GM21737 (cell line): ENCODE data around the gene TOX3.

ENCODE experiments used
- ATAC-seq: cut with Tn5 transposase; IDR thresholded peaks from one replicate; pipeline ENCODE4 v1.9.1; 2021; ENCODE audit warnings: mild to moderate bottlenecking, moderate library complexity; ENCODE audit not compliant: unreplicated experiment

TOX3 gene

DNA sequence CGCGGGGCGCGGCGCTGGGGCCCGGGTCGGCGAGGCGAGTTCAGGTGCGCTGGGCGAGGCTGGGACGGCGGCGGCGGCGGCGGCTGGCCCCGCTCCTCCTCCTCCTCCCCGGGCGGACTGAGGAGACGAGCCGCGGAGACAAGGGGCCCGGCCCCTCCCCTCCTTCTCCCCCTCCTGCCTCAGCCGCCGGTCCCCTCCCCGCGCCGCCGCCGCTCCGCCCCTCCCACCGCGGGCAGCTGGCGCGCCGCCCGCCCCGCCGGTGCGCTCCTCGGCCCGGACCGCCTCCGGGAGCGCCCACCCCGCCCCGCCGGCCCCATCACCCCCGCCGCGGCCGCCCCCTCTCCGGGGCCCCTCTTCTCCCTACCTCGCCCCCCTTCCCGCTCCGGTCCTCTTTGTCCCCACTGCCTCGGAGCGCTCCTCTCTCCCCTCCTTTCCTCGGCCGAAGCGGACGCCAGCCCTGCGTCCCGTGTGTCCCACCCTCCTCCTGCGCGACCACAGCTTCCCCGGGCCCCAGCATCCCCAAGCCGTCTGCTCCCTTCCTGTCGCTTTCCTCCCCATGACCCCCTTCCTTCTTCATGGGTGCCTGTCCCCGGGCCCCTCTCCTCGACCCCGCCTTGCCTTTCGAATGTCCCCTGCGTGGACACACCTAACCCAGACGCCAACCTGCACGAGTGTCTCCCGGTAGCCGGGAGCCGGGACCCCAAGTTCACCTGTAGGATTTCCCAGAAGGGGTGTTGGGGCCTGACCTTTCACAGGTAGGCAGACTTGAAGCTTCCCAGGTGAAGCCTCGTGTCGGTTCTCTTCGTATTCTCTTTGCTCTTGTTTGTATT, at the start of gene TOX3:
Gene TOX3 (minus strand): TSS at position 140 of the 830 bp plus-strand sequence. CDS start 420 bp downstream, outside the sequence.
- no peak for ATAC-seq

DNA sequence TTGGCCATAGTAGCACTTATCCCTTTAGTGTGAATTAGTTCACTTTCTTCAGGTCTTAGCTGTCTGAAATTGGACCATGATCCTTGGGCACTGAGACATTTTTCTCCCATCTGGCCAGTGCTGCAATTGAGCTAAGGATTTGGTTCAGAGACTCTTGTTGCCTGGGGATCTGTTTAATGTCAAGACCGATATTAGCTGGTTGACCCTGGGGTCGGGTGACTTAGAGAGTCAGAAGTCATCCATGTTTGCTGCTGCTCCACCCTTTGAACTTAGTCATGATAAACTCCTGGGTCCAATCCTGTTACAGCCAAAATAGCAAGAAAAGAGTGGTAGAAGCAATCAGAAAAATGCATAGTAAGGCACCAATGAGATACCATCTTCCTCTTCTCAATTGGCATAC, 45.8 kb upstream of the TOX3 start:
- no peak for ATAC-seq

DNA sequence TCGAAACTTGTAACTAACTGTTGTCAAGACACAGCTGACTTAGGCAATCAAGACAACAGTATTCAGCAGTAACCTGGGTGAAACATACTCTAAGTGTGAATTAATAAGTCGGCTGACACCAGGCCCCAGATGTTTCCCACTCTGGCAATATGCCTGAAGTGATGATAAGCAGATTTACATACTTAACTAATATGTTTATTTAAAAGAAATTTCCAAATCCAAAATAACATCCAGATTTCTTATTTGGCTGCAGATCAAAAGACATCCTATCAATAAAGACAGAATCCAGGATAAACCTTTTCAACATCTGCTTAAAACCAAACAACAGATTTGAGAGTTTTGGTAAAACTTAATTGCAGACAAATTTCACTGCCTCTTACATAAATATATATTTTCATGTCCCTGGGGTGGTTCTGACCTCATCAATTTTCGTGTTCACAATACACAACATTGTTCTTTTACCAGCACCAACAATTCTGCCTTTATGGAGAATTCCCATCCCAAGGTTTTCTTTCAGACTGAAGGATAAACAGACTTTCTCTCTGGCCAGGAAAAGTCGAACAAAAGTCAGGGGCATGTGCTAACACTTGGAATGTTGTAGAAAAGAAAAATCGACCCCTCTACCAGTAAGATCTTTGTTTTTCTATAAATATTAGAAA, 45.1 kb upstream of the TOX3 start:
- ATAC-seq: no peak

DNA sequence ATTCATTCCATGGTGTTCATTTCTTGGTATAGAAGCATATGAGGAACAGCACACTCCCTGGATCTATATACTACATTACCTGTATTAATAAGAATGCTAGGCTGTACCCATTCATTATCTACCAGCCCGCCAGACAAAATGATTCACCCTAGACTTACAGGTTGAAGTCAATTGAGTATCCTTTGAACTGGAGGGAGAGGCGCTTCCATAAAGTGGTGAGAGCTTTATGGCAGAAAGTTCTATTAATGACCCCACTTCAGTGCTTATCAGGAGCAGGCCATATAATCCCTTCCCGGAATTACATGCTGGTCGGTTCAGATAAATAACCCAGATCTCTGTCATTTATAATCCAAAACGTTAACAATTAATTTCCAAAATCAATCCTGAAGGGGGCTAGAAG, 44.5 kb upstream of the TOX3 start:
- no peak for ATAC-seq

DNA sequence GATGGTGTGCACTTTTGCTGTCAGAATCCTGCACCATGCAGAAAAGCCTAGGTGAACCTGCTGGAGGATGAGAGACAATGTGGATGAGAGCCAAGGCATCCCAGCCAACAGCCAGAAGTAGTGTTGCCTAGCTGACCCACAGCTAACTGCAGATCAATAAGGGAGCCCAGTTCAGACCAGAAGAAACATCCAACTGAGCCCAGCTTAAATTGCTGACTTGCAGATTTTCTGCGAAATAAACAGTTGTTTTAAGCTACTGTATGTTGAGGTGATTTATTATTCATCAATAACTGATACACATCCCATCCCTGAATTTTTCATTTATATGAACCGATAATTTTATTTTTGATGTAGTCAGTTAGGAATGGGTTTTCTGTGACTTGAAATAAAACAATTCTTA, 39.2 kb upstream of the TOX3 start:
- ATAC-seq: no peak

DNA sequence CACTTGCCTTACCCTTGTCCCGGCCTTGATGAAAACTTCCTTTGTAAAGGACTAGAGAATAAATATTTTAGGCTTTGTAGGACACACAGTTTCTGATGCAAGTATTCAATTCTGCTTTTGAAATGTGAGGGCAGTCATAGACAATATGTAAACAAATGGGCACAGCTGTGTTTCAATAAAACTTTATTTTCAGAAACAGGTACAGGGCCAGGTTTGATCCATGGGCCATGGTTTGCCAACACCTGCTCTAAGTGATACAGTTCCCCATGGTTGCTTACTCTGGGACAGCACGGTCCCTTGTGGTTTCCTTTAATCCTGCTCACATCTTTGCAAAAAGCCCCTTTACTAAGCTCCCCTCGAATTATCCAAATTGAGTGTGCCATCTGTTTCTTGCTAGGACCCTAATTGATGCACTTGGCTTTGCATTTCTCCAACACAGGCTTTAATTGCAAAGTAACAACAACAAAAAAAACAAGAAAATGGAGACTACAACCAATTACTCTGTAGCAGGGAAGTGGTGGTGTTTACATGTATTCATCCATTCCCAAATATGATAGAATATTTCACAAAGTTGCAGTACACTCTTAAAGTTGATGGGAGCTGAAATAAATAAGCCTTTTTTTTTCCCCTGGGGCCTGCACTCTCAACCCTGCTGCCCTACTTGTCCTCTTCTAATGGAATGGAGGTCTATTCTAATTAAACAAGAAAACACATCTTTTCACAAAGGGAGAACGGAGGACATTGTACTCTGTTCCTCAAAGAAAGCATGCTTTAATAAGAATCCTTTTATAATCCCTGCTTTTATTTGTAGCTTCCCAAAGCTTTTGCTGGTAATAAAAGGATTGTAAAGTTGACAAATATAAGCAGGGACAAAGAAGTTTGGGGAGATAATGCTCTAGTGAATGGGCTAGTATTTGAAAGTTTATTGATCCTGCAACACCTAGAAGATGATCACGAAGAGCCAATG, 37.7 kb upstream of the TOX3 start:
- ATAC-seq: no peak

DNA sequence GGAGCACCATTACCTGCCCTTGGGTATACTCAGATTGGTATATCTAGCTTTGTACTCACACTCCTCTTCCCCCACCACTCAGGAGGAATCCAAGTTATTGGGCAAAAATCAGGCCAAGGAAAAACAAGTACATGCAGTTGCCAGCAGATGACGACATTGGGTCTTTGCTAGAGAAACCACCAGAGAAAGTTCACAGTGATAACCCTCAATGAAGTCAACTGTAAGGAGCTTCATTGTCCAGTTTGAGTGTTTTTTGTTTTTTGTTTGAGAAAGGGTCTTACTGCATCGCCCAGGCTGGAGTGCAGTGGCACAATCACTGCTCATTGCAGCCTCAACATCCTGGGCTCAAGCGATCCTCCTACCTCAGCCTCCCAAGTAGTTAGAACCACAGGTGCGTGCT, 34.6 kb upstream of the TOX3 start:
- no peak for ATAC-seq

DNA sequence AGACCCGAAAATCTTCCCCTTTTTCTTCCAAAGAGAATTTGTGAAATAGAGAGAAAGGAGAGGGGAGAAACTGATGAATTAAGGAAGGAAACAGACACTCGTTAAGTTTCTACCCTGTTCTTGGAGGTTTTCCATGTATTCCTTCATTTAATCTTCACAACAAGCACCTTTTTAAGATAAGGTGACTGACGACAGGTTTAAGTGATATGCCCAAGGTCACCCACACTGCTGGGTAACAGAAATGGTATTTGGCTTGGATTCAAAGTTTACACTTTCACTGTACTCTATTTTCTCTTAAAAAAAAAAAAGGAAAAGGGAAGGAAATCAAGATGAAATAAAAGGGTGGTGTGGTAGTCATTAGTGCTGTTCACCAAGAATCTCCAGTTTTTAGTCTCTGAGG, 33.5 kb upstream of the TOX3 start:
- ATAC-seq: no peak

DNA sequence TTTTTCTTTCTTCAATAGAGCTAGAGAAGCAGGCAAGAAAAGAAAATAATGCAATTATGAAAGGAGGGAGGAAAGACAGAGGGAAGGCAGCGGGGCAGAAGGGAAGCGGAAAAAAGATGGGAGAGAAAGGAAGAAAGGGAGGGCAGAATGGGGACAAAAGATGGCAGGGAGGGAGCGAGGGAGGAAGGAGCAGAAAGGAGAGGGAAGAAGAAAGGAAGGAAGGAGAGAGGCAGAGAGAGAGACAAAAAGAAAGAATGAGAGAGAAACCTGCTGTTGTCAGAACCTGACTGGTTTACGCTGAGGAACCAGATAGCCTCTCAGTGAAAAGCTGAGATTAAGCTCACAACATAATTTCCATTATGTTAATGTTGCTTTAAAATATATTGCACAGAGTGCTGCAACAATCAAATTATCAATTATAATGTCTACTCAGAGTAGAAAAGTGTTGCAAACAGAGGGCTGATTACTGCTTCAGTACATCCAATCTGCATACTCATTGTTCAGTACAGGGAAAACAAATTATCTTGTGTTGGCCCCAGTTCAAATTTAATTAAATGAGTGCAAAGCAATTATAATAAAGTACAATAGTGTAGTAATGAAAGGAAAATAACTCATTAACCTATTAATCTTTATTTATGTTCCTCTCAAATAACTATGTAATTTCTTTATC, 32.0 kb upstream of the TOX3 start:
- ATAC-seq: no peak

DNA sequence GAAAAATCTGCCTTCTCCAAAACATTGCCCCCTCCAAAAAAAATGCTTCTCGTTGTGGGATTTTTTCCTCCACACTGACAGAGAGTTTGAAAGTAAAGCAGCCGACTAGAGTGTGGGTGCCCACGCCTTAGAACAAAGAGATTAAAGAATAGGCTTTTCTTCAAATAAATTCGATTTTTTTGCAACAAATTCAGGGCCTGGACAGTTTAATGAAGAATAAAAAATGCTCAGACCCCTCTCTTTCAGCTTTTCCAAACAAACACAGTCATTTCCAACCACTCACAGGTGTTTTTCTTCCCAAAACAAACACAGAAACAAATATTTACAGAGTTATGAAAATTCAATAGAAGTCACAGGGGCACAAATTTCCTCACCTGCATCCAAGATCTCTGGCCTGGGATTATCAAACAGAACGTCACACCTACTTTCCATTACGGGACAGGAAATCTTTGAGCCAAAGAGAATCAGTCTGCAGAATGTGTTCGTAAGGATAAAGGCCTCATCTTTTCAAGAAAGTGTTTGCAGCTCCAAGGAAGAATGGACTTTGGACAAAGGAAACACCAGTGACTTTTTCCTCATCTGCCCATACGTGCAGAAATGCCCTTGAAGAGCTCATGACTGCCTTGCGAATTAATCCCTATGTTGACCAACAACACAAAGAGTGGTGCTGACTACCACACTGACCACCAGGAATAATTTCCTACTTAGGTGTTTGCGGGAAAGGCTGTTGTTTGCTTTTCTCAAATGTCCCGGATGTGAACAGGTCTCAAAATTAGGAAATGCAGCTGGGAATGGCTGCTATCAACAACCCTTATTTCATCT, 31.3 kb upstream of the TOX3 start:
- ATAC-seq: no peak

DNA sequence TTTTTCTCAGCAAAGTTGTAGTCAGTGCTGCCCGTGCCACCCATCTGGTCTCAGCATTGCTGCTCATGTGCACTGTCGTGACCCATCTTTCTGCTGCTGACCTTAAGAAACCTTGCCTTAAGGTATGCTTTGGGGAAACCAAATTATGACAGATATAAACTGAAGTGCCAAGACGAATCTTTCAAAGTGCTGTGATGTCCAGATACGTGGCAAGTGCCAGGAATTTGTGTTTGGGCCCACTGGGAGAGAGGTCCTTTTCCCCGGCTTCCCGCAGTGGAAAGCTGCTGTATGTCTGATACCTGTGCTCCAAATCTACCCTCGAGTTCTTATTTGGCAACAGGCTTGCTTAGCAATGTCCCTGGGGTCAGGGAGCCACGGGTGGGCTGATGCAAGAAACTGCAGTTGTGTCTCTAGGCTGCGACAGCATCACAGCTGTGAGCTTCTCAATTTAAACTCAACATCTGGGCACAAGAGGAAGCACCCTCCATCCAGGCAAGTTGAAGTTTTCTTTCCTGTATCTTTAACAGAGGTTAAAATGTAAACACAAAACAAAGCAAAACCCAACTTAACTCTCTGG, 30.3 kb upstream of the TOX3 start:
- ATAC-seq: no peak

DNA sequence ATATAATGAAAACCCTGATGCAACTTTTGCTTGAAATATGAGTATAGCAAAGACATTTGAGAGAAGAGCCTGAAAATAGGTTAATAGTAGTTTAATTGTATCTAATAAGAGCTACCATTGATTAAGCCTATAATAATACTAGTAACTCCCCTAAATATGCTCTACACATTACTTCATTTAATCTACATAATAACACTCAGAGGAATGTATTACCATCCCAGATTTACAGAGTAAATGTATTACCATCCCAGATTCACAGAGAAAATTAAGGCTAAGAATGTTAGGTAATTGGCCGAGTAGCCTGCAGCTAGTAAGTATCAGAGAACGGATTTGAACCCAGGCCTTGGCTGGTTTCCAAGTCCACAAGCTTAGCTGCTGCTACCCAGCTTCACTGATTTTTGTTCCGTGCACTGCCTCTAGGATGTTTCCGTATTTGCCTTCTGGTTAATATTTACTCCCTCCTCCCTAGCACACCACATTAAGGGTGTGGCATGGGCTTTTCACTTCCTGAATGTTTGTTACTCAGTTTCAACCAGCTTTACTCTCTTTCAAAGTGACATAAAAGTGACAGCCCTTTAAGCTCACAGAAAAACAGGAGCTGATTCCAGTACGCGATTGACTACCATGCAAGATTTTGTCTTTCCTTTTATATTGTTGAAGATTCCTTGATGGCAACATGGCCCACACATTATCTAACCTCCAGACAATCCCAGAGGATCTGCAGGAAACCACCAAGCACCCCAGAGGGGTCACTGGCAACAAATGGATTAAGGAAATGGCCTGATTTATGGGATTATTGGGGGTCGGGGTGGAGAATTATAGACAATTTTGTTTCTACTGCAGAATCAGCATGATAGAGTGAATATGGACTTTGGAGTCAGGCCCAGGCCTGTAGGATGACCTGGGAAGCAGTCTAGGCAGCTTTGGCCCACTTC, 26.7 kb upstream of the TOX3 start:
- no peak for ATAC-seq

DNA sequence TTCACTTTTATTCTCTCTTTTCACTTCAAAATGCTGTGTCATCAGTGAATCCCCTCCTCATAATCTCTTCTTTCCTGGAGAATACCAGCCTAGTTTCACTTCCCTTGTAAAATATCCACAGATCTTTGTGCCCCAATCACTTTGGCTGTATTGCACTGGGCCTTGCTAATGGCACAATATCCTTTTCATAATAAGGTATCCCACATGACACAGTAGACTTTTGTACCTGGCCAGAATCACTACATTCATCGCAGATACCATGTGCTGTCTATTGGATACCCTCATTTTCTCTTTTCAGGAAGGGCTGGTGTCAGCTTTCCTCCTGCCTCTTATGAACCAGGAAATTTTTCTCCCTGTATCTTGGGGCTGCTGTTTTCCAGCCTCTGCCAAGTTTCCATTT, 25.7 kb upstream of the TOX3 start:
- ATAC-seq: no peak

DNA sequence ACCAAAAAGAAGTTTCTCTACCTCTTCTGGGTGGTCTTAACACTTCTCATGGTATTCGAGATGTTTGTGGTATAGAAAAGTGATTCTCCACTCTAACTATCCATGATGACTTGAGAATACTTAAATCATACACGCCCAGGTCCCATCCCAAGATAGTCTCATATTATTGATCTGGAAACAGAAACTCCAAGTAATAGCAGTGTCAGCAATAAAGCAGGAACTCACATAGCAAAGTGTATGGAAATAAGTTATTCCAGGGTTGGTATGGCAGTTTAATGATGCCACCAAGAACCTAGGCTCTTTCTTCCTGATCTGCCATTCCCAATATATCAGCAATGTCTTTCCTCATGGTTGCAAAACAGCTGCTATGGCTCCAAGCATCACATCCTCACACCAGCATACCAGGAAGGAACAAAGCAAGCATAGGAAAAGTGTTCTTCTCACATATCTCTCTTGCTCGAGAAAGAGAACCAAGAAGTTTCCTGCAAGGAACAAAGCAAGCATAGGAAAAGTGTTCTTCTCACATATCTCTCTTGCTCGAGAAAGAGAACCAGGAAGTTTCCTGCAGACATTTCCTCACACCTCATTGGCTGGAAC, 23.6 kb upstream of the TOX3 start:
- no peak for ATAC-seq

DNA sequence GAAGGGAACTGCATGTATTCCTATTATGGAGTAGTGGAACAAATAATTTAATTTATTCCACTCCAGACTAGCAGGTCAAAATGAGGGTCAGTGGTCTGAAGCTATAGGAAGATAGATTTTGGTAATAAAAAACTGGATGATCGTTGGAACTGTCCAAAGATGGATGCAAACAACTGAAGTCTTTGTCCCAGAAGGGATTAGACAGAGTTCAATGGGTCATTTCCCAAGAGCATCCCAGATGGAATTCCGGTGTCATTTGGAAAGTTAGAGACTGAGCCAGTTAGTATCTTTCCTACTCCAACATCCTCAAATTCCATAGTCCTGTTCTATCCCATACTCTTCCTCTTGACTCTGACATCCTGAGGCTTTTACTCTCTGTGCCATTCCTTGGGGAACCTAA, 22.8 kb upstream of the TOX3 start:
- no peak for ATAC-seq

DNA sequence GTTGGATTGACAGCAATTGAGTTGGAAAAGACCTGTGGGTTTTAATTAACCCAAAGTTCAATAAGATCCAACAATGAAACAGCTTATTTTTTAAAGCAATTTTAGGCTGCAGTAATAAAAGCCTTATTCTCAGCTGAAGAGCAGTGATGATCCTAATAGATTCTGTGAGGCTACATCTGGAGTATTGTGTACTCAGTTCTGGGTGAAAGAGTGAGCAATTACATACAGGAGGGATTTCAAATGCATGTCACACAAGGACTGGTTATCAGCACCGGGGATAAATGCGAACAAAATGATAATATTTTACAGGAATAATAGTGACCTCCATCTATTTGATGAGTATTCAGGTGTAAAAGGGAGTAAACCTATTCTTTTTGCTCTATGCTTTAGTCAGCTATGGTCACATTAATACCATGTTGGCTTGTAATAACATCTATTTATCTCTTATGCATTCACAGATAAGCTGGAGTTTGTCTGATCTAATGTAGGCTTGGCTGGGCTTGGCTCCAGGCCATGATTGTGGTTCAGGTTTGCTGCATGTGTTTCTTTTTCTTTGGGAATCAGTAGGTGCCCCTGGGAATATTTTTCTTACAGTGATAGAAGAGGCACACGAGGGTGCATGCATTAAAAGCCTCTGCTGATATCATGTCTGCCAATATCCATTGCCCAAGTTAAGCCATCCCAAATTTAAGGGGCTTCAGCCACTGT, 22.2 kb upstream of the TOX3 start:
- no peak for ATAC-seq

DNA sequence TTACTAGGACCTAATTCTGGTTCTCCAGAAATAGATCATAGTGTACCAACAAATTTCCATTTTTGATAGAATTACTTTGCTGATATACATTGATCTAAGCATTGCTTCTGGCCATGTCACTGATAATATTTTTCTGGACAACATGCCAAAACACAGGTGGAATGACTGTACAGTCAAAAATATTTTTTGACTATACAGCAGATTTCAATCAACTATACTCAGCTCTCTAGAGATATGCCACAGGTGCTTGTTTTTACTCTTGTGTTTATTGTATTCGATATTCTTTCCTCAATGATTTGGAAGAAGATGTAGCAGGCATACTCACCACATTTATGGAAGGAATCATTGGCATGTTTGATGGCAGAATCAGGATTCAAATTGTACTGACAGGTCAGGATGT, 21.6 kb upstream of the TOX3 start:
- no peak for ATAC-seq

DNA sequence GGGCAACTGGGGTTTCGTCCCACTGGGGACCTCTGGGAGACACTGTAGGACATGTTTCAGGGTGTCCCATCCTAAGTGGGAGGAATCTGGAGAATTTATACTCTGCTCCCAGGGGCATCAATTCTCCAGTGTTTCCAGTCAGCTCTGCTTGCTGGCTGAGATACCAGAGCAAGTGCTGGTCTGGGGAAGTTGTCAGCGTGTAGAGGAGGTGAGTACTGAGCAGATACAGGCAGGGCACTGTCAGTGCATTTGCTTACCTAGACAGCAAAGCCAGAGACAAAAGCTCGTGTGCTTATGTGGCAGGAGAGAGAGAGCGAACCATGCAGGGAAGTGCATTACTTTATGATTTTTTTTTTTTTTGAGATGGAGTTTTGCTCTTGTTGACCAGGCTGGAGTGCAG, 20.2 kb upstream of the TOX3 start:
- no peak for ATAC-seq
